B cell (primary cell): ENCODE measurements around the gene CAPN11.

Experiments used
- EZH2 ChIP-seq: IDR thresholded peaks from 2 replicates; pipeline ENCODE4 v1.6.1; 2012; ENCODE audit warnings: borderline replicate concordance, low read depth, mild to moderate bottlenecking, moderate library complexity, low read length; ENCODE audit not compliant: insufficient read depth, poor library complexity, severe bottlenecking
- TF ChIP-seq, protein P1 (sequence below): fragments of 200-600 bp; IDR thresholded peaks from one replicate; pipeline ENCODE4 v1.8.0; 2022; ENCODE audit warnings: antibody characterized with exemption, mild to moderate bottlenecking

DNA sequence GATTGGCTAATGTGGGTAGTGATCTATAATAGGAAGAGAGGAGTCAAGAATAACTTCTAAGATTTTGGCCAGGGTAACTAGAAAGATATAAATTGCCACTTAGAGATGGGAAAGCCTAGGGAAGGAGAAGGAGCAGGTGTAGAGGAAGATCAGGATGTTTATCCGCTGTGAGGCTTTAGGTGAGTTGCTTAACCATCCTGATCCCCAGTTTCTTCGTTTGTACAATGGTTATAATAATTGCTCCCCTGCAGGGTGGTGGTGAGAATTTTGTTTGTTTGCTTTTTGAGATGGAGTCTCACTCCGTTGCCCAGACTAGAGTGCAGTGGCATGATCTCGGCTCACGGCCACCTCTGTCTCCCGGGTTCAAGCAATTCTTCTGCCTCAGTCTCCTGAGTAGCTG lies 55.7 kb downstream of the CAPN11 start:
- TF ChIP-seq, protein P1, sequence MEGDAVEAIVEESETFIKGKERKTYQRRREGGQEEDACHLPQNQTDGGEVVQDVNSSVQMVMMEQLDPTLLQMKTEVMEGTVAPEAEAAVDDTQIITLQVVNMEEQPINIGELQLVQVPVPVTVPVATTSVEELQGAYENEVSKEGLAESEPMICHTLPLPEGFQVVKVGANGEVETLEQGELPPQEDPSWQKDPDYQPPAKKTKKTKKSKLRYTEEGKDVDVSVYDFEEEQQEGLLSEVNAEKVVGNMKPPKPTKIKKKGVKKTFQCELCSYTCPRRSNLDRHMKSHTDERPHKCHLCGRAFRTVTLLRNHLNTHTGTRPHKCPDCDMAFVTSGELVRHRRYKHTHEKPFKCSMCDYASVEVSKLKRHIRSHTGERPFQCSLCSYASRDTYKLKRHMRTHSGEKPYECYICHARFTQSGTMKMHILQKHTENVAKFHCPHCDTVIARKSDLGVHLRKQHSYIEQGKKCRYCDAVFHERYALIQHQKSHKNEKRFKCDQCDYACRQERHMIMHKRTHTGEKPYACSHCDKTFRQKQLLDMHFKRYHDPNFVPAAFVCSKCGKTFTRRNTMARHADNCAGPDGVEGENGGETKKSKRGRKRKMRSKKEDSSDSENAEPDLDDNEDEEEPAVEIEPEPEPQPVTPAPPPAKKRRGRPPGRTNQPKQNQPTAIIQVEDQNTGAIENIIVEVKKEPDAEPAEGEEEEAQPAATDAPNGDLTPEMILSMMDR: no peak
- TF ChIP-seq EZH2: no peak
